Measurements from ENCODE around the gene LGALS9.
"Not testable (repeated sequence)": the region's sequence is repeated elsewhere in the genome, so short reads cannot be mapped to it uniquely, and the experiment has no call there.

The LGALS9 gene

DNA sequence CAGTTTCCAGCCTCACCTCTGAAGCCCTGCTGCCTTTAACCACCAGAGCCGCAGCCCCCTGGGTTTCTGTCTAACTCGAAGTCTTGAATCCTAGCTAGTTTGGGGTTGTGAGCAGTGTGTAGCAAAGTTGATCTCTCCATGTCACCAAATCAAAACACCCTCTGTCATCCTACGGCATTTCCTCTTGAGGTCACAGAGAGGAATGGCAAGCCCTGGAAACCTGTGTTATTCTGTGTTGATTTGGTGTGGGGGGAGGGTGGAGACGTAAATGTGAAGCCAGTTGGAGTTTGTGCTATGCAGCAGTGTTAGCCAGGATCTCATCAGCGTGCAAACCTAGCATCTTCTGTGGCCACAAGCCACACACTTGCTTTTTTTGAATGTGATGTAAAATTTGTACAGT is 5.1 kb upstream of the LGALS9 start:
- DNase-seq (ENCODE audit: extremely low spot score, insufficient read length, low read depth) (no peak), FAIRE-seq (no peak)

DNA sequence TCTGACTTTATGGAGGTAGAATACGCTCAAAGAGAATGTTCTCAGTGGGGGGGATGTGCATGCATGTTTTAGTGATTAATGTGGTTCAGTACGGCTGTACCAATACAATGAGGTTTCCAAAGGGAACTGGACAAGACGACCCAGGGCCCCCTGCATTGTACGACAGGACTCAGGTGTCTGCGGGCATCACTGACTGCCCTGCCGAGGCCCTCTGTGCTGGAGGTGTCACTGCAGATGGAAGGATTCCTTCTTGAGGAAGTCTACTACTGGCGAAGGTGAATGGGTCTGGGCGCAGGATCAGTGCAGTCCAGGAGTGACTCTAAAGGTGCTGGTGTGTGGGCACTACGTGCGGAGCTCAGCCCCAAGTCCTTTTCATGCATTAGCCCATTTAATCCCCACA is 3.5 kb upstream of the LGALS9 start:
- DNase-seq (ENCODE audit: extremely low spot score, insufficient read length, low read depth) (no peak), FAIRE-seq (no peak)

DNA sequence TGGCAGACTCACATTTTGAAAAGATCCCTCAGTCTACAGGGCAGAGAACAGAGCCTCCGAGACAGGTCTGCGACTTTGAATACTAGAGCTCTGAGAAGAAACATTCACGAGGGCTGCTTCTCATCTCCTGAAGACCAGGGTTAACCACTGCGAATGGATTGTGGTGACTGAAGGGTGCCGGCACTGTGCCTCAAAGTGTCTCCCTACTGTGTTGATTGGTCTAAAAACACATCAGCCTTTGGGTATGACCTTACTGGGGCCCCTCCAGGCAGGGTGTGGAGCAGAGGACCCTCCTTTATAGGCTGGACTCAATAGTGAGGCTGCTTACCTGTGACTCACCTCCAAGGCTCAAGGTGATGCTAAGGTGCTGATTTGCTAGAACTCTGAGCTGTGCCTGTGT is 2.6 kb upstream of the LGALS9 start:
- DNase-seq (ENCODE audit: extremely low spot score, insufficient read length, low read depth) (no peak), FAIRE-seq (no peak)

DNA sequence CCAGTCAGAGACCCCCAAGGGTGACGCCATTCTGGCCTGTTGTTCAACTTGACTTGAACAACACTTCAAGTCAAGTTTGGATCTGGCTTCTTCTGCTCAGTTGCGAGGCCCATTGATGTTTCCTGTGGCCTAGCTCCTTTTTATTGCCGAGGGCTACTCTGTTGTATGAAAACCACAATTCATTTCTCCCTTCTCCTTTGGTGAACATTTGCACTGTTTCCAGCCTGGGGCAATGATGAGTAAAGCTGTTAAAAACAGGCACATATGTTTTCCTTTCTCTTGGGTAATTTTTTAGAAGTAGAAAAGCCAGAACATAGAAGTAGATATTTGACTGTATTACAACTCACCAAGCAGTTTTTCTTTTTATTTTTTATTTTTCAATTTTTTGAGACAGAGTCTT is 1.7 kb upstream of the LGALS9 start:
- not testable (repeated sequence) for FAIRE-seq; DNase-seq (ENCODE audit: extremely low spot score, insufficient read length, low read depth)

DNA sequence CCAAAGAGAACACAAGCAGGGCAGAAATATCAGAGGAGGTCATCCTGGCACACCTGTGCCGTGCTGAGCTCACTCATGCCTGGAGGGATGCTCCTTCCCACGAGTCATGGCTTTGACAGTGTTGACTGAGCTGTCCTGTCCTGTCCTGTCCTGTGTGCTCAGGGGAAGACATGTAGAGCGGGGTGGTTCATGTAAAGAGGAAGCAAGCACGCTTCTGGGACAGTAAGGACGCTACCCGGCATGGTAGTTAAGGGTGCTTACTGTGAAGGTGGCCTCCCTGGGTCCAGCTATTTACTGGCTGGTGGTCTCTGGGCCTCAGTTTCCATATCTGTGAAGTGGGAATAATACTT is 398 bp downstream of the LGALS9 start:
- DNase-seq (ENCODE audit: extremely low spot score, insufficient read length, low read depth) (no peak), FAIRE-seq (no peak)

DNA sequence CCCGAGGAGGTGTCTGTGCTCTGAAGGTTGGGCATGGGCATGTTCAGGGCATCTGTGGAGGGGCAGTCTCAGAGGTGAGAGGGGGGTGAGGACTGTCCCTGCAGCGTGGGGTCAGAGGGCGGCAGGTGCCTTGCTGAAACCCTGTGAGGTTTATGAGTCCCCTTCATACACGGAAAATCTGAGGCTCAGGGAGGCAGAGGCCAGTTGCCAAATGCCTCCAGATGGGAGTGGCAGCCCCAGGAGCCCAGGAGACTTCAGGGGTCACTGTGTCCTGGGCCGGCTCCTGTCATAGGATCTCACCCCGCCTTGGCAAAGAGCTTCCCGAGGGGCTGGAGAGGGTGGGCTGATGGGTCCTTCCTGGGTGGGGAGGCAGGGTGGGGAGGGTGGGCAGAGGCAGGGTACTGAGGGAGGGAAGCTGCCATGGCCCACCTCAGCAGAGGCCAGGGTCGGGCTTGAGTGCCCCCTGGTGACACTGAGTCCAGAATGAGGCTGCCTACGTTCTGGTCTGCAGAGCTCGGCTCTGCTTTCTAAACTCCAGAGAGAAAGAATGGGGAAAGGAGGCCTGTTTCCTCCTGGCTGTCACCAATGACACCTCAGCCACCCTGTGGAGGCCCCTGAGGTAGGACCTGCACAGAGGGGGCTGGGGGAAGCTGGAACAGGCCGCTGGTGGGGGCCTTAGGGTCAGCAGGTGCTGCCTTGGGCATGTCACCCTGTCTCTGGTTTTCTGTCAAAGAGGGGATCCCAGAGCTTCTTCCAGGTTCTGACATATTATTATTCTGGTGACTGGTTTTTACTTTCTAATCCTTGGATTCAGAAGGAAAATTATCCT is 1.1 kb downstream of the LGALS9 start:
- DNase-seq (ENCODE audit: extremely low spot score, insufficient read length, low read depth): no peak
- FAIRE-seq: no peak

DNA sequence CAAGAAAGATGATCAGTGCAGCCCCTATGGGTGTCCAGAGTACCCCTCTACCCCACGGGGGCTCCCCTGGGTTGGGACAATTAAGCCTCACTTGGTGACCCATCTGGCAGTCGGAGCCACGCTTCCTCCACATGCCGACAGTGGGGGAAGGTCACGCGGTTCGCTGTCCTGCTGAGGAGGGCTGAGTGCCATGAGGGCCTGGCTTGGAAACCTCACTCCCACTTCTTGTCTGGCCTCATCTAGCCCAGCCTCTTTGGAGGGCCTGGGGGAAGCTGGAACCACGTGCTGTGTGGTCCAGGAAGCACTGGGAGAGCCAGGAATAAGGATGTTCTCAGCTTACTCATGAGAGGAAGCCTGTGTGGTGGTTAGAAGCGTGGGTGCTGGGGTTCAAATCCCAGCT is 1.8 kb downstream of the LGALS9 start:
- FAIRE-seq; DNase-seq (ENCODE audit: extremely low spot score, insufficient read length, low read depth): not testable (repeated sequence)

DNA sequence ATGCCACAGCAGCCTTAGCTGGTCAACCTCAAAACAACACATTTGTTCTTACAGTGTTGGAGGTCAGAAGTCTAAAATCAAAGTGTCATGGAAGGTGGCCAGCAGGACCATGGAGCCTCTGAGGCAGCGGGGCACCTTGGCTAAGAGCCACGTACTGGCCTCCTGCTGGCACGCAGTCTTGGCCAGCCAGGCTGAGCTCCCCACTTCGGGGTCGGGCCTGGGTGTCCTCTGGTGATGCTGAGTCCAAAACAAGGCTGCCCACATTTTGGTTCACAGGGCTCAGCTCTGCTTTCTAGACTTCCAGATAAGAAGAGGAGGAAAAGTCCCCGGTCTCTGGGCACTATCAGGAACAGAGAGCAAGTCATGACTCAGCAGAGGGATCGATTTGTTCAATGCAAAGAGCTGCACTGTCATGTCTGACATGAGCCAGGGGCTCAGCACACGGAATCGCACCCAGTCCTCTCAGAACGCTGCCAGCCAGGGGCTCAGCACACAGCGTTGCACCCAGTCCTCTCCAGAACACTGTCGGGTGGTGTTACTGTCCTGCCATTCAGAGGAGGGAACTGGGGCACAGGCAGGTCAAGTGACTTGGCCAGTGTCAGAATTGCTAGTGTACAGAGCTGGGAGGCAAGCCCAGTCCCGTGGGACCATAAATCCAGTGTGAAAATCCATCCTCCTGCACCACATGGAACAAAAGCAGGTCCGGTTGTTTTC is 2.5 kb downstream of the LGALS9 start:
- DNase-seq (ENCODE audit: extremely low spot score, insufficient read length, low read depth) (no peak), FAIRE-seq (no peak)

DNA sequence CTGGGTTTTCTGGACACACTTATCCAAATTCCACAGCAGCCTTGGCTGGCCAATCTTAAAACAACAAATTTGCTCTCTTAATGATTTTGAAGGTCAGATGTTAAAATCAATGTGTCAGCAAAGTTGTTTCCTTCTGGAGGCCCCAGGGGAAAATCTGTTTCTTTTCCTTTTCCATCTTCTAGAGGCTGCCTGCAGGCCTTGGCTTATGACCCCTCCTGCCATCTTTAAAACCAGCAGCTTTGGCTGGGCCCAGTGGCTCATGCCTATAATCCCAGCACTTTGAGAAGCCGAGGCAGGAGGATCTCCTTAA is 3.0 kb downstream of the LGALS9 start:
- FAIRE-seq: no peak
- DNase-seq (ENCODE audit: extremely low spot score, insufficient read length, low read depth): no peak

DNA sequence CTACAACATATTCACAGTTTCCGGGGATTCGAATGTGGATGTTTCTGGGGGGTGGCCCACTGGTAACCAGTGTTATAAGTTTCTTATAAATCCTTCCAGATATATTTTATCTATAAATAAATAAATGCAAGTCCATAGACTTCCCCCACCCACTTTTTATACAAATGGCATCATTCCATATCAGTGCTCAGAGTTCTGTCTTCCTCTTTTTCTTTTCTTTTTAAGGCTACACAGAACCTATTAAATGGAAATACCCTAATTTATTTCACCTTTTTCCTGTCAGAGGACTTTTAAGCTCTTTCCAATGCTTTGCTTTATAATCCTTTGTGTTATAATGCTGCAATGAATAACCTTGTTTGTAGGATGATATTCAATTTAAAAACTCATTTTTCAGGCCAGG is 3.8 kb downstream of the LGALS9 start:
- DNase-seq (ENCODE audit: extremely low spot score, insufficient read length, low read depth) (no peak), FAIRE-seq (no peak)

DNA sequence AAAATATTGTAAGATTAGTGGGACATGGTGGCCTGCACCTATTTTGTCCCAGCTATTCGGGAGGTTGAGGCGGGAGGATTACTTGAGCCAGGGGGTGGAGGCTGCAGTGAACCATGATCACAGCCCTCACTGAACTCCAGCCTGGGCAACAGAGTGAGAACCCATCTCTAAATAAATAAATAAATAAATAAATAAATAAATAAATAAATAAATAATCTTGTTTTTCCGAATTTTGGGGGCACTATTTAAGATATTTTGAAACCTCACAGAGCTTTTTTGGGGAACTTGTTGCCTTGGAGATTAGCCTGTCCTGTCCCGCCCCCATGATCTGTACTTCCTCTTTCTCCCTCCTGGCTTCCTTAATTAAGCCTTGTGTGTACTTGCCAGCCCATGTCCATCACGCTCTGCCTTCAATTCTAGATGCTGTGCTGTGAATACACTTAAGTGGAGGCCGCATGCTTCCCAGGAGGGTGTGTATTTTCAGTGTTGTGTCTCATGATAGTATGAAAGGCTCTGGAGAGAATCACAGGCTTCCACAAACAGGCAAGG is 4.4 kb downstream of the LGALS9 start:
- FAIRE-seq: no peak

DNA sequence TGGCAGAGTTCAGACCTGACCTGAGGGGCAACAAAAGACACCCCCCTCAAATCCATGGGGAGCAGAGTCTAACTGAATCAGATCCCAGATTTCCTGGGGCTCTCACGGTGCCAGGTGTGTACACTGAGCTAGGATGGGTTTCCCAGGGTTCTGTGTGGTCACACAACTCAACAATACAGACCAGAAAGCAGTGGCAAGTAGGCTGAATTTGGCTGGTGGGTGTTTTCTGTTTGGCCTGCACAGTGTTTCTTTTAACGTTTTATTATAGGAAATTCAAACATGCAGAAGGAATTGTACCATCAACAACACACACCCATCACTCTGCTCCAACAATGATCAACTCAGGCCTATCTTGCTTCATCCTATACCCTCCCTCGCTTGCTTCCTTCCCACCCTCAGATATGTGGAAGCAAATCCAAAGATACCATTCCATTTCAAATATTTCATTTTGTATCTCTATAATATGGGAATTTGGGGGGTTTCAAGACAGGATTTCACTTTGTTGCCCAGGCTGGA is 5.1 kb downstream of the LGALS9 start:
- not testable (repeated sequence) for DNase-seq (ENCODE audit: extremely low spot score, insufficient read length, low read depth); FAIRE-seq

More for the DNA sequence above, 4.4 kb downstream of the LGALS9 start:
- DNase-seq (ENCODE audit: extremely low spot score, insufficient read length, low read depth): no peak

DNA sequence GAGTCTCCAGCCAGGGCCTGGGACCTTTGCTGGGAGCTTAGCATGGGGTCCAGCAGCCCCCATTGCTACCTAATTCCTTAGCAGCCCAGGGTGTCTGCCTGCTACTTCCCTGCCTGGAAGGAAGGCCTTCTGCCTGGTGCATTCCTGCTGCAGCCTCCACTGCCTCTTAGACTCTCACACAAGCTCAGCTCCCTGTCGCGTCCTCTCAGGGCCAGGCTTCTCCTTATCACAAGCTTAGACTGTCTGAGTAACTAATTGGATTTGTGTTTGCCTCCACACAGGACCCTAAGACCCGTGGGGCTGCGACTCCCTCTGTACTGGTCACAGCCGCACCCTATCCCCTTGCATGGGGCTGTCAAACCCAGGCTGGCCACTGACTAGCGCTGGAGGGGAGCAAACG is 6.8 kb downstream of the LGALS9 start:
- not testable (repeated sequence) for FAIRE-seq; DNase-seq (ENCODE audit: extremely low spot score, insufficient read length, low read depth)

DNA sequence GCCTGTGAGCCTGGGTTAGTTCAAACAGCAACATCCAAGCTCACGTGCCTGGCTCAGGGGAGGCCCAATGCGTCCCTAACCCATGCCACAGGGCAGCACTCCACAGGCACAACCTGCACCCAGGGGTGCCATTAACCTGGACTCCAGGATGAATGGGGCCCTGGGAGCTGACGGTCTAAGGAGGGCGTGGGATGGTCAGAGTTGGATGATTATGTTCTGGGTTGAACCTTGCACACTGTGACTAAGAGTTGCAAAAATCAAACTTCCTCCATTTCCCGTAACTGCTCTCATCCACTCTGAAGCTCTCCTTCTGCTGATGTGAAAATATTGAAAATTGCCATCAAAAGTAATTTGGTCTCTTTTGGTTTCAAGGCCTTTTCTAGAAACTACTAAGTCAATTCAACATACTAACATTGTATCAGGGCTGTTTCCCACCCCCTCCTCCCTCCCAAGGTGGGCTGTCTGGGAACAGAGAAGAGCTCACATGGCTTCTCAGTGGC is 7.5 kb downstream of the LGALS9 start:
- not testable (repeated sequence) for FAIRE-seq; DNase-seq (ENCODE audit: extremely low spot score, insufficient read length, low read depth)

DNA sequence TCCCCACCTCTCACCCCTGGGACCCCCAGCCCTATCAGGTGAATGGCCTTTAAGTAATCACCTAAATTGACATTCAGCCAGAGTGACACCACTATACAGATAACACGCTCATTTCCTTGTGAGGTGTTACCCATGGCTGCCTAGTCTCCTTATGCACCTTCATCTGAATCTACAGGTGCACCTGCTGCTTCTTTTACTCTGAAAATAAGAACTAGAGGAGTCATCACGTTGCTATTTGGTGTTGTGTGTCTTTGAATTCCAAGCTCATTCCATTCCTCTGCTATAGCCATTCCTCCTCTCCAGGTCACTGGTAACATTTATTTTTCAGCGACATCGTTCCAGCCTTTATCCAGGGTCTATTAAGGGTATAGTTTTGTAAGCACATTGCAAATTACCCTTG is 9.8 kb downstream of the LGALS9 start:
- no peak for DNase-seq (ENCODE audit: extremely low spot score, insufficient read length, low read depth)
- no peak for FAIRE-seq

DNA sequence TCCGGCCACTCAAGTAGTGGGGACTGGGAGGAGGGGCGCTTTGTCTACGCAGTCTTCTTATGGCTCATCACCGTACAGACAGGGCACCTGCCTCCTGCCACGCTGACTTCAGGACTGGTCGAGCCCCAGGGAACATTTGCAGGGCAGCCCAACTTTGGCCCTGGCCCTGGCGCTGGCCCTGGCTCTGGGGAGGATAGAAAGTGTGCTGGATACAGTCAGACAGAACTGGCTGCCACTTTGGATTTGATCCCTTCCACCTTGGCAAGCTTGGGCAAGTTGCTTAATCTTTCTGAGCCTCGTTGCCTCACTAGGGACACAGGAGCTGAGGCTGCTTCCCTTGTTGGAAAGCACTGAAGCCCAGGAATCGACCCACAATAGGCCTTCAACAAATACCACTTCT is 13.6 kb downstream of the LGALS9 start:
- FAIRE-seq: no peak
- no peak for DNase-seq (ENCODE audit: extremely low spot score, insufficient read length, low read depth)

DNA sequence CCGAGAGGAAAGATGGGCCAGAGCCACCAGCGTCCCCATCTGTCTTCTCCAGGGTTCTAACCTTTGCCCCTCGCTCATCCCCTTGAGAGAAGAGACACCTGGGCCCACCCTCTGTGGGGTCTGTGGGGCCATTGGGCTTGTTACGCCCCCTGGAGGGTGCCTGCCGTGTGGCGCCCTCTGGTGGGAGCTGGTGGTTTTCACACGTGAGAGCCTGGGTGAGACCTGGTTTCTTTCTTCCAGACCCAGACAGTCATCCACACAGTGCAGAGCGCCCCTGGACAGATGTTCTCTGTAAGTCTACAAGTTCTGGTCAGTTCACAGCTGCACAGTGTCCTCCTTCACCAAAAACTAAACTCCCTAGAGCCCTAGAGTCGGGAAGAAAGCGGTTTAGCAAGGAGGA is 14.6 kb downstream of the LGALS9 start:
- FAIRE-seq: peak; percentile 74

DNA sequence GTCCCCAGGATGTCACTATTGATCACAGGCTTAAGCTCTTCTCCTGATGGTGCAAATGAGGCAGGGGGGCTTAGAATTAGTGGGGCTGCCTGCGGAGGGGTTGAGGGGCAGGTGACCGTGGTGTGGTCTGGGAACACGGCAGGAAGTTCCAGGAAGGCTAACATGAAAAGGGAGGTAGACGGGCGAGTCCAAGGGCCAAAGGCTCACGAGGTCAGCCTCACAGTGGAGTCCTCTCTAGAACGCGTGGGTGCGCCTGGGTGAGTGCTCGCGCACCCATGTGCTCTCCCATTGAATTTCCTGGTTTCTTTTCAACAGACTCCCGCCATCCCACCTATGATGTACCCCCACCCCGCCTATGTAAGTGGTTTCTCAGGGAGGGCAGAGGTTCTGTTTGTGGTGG is 15.2 kb downstream of the LGALS9 start:
- DNase-seq (ENCODE audit: extremely low spot score, insufficient read length, low read depth) (no peak), FAIRE-seq (no peak)

More for the DNA sequence above, 14.6 kb downstream of the LGALS9 start:
- DNase-seq (ENCODE audit: extremely low spot score, insufficient read length, low read depth): not testable (repeated sequence)

DNA sequence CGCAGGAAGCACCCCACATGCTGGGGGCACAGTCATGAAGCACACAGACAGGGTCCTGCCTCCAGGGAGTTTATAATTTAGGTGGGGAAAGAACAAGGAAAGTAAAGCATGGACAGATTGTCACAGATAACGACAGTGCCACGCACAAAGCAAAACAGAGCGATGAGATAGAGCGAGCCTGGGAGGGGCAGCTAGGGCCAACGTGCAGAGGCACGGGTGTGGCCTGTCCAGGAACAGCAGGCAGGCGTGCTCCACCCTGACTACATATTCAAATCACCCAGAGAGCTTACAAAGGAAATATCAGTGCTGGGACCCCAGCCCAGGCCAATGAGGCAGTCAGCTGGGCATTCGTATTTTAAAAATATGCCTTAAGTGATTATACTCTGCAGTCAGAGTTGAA is 16.8 kb downstream of the LGALS9 start:
- FAIRE-seq: no peak
- no peak for DNase-seq (ENCODE audit: extremely low spot score, insufficient read length, low read depth)

DNA sequence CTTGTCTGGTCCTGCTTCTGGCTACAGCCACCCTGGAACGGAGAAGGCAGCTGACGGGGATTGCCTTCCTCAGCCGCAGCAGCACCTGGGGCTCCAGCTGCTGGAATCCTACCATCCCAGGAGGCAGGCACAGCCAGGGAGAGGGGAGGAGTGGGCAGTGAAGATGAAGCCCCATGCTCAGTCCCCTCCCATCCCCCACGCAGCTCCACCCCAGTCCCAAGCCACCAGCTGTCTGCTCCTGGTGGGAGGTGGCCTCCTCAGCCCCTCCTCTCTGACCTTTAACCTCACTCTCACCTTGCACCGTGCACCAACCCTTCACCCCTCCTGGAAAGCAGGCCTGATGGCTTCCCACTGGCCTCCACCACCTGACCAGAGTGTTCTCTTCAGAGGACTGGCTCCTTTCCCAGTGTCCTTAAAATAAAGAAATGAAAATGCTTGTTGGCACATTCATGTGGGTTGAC is 18.2 kb downstream of the LGALS9 start:
- FAIRE-seq: not testable (repeated sequence)

DNA sequence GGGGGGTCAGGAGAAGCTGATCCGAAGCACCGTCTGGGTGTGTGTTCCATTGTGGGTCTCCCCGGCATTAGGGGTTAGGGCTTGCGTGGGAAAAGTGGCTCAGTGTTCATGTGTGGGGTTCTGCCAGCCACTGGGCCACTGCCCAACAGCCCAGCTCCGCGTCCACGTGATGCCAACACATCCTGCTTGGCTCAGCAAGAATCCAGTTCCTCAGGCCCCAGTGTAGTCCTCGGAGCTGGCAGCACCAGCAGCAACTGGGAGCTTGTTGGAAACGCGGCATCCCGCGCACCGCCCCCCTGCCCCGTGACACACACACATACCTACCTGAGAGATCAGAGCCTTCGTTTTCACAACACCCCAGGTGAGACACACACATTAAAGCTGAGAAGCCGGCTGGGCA is 18.9 kb downstream of the LGALS9 start:
- FAIRE-seq: no peak
- no peak for DNase-seq (ENCODE audit: extremely low spot score, insufficient read length, low read depth)

More for the DNA sequence above, 18.2 kb downstream of the LGALS9 start:
- not testable (repeated sequence) for DNase-seq (ENCODE audit: extremely low spot score, insufficient read length, low read depth)

Measured in GM18507 (cell line).